MV-4-11 (cell line): ENCODE data around the gene LHB.
"Not testable (repeated sequence)": the region's sequence is repeated elsewhere in the genome, so short reads cannot be mapped to it uniquely, and the experiment has no call there.

ENCODE experiments used
- DNase-seq: peaks from one replicate; lab custom pipeline; 2025; lab: John Stamatoyannopoulos, UW

The LHB gene

DNA sequence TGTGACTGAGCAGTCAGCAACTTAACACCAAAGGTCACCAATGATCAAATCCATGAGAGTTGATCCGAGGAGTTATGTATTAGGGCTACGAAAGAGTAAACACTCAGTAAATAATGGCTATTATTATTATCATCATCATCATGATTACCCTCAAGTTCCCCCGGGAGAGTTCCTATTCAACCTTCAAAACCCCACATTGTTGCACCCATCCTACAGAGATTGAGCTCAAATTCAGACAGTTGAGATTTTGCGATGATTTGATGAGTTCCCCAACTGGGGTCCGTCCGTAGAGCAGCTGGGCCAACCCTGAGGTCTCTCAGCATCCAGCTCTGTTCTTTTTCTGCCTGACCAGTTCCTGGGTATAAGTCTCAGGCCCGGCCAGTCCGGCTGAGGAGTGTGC, 21.2 kb upstream of the LHB start:
- DNase-seq = not testable (repeated sequence)

DNA sequence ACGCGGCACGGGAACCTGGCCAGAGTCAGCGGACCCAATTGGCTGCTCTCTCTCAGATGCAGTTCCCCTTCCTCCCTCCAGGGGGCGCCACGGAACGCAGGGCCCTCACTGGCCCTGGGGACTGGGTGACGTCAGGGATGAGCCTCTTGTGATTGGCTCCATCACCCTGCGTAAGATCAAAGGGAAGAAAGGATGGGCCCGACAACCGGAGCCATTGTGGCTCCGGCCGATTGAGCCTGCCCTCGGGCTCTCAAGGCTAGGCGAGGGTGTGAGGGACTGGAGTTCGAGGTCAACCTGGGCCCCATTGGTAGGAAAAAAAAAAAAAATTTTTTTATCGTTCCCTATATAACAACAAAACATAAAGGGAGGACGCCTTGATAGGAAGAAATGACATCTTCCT, 19.9 kb upstream of the LHB start, which contains the start of gene CGB1:
TSS of gene CGB1 (minus strand) at position 81 of the 400 bp plus-strand sequence. CDS start 184 bp downstream, outside the sequence.
- DNase-seq = peak; percentile 41

DNA sequence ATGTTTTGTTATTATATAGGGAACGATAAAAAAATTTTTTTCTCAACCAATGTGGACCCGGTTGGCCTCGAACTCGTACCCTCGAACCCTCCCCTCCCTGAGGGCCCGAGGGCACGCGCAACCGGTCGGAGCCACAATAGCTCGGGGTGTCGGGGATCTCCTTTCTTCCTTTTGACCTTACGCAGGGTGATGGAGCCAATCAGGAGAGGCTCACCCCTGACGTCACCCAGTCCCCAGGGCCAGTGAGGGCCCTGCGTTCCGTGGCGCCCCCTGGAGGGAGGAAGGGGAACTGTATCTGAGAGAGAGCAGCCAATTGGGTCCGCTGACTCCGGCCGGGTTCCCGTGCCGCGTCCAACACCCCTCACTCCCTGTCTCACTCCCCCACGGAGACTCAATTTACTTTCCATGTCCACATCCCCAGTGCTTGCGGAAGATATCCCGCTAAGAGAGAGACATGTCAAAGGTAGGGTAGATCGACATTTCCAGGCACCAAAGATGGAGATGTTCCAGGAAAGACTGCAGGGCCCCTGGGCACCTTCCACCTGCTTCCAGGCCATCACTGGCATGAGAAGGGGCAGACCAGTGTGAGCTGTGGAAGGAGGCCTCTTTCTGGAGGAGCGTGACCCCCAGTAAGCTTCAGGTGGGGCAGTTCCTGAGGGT, 14.9 kb upstream of the LHB start, which contains the start of gene CGB2:
TSS of gene CGB2 (plus strand) at position 249 of the 660 bp plus-strand sequence. CDS start at position 455, 206 bp downstream.
- peak; percentile 26 for DNase-seq

GRCh38 chr19:49030323-49030722, 13.4 kb upstream of the LHB start:
- not testable (repeated sequence) for DNase-seq

DNA sequence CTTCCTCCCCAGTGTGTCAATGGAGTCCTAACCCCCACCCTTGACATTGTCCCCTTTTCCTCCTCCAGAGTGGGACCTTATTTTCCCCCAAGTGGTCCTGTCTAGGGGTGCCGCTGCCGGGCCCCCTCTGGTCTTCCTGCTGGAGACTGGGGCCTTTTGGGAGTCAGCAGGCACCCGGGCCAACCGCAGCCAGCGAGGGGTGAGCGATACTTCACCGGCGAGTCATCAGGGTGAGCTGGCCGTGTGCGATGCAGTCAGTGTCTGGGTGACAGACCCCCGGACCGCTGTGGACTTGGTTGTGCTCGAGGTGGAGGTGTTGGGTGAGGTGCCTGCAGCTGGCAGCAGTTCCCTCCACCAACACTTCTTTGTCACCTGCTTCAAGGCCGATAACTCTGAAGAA, 12.9 kb upstream of the LHB start:
- not testable (repeated sequence) for DNase-seq

DNA sequence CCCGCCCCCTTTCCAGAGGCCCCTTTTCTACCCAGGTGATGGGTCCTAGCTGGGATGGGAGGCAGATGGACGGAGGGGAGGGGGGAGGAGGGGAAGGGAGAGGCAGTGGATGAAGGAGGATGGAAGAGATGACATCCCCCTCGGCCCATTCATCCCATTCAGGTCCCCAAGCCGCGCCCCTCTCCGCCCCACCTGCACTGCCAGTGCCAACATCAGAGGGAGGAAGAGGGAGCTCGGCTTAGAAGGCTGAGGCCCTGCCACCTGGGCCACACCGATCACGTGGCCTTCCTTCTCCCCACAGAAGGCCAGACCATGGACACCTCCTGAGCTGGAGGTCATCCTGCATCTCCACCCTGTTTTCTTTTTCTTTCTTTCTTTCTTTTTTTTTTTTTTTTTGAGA, 11.8 kb upstream of the LHB start:
- not testable (repeated sequence) for DNase-seq

DNA sequence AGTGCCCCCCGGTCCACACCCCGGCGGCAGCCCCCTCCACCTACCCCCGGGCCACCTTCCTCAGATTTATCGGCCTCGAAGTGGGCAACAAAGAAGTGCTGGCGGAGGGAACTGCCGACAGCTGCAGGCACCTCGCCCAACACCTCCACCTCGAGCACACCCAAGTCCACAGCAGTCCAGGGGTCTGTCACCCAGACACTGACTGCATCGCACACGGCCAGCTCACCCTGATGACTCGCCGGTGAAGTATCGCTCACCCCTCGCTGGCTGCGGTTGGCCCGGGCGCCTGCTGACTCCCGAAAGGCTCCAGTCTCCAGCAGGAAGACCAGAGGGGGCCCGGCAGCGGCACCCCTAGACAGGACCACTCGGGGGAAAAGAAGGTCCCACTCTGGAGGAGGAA, 8.7 kb upstream of the LHB start:
- DNase-seq = not testable (repeated sequence)

- not testable (repeated sequence) for DNase-seq
Measured at GRCh38 chr19:49025088-49025487, 8.2 kb upstream of the LHB start.

GRCh38 chr19:49024233-49024632, 7.3 kb upstream of the LHB start, which contains the start of gene CGB3:
TSS of gene CGB3 (minus strand) at chr19:49024333. CDS start at chr19:49023971, 362 bp downstream.
- not testable (repeated sequence) for DNase-seq

DNA sequence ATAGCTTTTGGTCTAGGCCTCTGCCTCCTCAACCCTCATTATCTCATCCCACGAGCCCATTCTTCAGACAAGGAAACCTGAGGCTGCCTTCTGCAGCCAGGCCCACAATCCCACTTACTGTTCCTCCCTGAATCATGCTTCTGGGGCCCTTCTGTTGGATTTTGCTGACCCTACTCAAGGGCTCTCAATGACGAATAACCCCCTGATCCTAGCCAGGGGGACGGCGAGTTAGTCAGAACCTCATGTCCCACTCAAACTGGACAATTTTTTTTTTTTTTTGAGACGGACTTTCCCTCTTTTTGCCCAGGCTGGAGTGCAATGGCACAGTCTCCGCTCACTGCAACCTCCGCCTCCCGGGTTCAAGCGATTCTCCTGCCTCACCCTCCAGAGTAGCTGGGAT, 5.2 kb upstream of the LHB start:
- no peak for DNase-seq

DNA sequence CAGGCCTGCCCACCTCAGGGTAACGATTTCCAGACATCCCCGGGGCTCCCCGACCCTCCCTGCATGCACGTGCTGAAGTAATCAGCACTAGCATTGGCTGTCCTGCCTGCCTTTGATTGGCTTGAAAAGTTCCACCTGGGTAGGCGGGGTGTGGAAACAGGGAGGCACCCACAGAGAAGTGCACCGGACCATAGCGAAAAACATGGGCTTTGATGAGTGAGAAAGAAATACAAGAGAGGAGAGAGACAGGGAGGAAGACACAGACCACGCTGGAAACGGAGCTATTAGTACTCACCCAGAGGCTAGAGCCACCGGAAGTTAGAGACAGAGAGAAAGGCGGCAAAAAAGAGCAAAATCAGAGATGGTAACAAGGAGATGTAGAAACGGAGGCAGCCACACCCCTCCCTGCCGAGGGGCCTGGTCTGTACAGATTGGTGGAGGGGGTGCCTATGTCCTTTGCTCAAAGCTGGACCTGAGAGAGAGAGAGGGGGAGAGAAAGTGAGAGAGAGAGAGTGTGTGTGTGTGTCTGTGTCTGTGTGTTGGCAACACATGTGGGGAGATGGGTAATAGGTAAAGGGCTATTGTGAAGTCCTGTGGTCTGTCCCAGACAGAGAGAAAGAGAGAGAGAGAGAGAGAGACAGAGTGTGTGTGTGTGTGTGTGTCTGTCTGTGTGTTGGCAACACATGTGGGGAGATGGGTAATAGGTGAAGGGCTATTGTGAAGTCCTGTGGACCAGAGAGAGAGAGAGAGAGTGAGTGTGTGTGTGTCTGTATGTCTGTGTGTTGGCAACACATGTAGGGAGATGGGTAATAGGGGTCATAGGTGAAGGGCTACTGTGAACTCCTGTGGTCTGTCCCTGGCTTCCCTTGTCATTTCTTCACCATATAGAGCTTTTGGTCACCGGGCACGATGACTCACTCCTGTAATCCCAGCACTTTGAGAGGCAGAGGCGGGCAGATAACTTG, 4.3 kb upstream of the LHB start:
- DNase-seq = peak; percentile 88

GRCh38 chr19:49020342-49020741, 3.5 kb upstream of the LHB start:
- DNase-seq = no peak

DNA sequence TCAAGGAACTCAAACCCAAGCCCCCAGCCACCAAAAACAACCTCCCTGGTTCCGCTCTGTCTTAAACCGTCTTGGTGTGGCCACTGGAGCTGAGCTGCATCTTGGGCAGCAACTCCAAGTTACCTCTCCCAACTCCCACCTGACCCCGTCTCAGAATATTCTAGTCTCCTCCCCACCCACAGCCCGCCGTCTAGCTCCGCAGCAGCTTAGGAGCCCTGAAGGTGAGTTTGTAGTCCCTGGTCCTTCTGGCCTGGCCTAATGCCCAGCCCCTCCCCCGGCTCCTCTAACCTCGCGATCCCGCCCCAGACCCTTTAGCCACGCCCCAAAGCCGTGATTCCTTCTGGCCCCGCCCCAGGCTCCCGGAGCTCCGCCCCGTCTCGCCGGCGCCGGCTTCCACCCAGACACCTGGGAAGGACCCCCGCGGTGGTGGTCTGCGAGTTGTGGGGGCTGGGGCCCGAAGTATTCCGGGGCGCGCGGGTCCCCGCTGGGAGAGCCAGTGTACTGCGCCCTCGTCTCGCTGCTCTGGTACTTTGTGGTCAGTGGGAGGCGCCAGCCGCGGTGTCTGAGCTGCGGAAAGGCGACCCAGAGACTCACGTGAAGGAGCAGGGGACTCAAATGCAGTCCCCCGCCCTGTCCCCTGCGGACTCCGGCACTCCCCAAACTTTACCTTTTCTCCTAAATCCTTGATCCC, 2.5 kb upstream of the LHB start:
- DNase-seq = peak; percentile 23

- DNase-seq = peak; percentile 23
Measured at GRCh38 chr19:49018388-49019241, 1.7 kb upstream of the LHB start.

- peak; percentile 49 for DNase-seq
Measured at GRCh38 chr19:49017666-49018351, 918 bp upstream of the LHB start.

DNA sequence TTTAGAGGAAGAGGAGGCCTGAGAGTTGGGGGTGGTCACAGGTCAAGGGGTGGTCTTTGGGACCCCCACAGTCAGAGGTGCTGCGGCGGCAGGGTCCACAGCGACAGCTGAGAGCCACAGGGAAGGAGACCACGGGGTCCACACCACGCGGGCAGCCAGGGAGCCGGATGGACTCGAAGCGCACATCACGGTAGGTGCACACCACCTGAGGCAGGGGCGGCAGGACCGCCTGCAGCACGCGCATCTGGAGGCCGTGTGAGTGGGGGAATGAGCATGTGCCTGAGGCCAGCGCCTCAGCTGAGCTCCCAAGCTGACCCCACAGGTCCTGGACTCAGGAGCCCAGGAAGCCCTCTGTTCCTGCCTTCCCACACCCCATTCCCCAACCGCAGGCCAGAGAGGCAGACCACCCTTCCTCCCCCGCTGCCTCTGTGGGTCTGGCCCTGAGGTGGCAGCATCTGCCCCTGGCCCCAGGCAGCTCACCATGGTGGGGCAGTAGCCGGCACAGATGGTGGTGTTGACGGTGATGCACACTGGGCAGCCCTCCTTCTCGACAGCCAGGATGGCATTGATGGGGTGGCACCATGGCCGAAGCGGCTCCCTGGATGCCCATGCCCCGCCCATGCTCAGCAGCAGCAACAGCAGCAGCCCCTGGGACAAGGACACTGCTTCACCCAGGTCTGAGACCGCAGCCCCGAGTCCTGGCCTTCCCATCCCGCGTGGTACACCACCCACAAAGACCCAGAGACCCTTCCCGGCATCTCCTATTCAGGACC, 638 bp downstream of the LHB start:
- DNase-seq = no peak

DNA sequence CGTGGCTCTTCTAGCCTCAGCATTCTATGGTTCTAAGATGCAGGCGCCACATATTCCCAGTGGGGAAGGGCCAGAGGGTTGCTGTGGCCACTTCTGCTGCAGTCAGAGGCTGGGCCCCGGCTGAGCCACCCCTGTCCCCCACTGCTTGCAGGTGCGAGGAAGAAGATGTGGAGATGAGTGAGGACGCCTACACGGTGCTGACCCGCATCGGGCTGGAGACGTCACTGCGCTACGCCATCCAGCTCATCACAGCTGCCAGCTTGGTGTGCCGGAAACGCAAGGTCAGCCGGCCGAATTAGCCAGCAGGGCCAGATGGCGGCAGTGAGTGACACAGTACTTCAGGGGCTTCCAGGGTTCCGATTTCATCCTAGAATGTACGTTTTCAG, 2.0 kb downstream of the LHB start:
- DNase-seq = no peak

DNA sequence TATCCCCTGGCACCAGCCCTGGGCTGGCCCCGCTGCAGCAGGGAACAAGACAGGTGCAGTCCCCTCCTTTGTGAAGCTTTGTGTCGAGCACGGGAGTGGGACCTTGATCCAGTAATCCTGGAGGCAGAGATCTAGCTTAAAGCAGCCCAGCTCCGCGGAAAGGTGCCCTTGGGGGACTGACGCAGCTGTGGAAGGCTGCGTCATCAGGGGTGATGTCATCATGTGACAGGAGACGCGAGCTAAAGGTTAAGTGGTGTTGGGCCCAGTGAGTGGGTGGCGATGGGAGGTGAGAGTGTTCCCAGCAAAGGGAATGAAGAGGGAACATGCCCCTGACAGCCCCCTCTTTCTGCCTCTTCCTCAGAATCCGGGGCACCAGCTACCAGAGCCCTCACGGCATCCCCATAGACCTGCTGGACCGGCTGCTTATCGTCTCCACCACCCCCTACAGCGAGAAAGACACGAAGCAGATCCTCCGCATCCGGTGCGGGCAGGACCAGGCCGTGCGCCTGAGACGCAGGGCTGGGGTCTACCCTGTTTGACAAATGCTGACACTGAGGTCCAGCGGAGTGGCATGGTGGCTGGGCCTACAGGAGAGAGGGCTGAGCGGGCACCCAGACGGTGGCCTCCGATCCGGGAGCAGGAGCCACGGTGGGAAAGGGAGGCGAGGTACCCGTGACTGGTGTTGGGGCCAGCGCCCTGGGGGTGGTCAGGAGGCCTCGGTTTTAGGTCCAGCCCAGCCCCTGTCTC, 2.6 kb downstream of the LHB start:
- DNase-seq = no peak

DNA sequence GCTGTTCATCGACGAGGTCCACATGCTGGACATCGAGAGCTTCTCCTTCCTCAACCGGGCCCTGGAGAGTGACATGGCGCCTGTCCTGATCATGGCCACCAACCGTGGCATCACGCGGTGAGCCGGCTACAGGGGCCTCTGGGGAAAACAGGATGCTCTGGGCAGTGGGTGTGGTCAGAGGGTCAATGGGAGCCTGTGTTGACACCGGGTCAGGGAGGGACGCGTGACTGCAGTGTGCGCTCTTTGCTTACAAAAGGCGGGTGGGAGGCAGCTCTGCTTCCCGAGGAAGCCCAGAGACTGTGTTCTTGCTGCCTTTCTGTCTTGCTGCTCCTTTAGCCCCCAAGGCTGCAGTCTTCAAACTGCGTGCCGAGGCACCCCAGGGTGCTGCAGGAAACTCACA, 5.7 kb downstream of the LHB start:
- no peak for DNase-seq
